NCI-H526 (cell line): ENCODE measurements around the gene ADCK2.
"Not testable (repeated sequence)": the region's sequence is repeated elsewhere in the genome, so short reads cannot be mapped to it uniquely, and the experiment has no call there.

ENCODE experiments used
- DNase-seq, 2 experiments: peaks; one replicate each; lab custom pipeline; 2025; lab: John Stamatoyannopoulos, UW

Gene ADCK2

GRCh38 chr7:140672382-140673062 is at the start of gene ADCK2:
Gene ADCK2, plus strand, starts transcription at chr7:140672945. Its CDS starts 386 bp downstream, at chr7:140673331.
- DNase-seq = peak; percentile 29 to 90

- DNase-seq = no peak
These were observed 48.8 kb upstream of the ADCK2 start for GRCh38 chr7:140623980-140624379.

- peak in 1 of 2 experiments; percentile 48 for DNase-seq
These were observed 48.2 kb upstream of the ADCK2 start for GRCh38 chr7:140624392-140625191.

GRCh38 chr7:140625192-140625558 is 47.6 kb upstream of the ADCK2 start:
- DNase-seq = not testable (repeated sequence)

- no peak for DNase-seq
These were observed 46.6 kb upstream of the ADCK2 start for GRCh38 chr7:140625908-140626868.

GRCh38 chr7:140631021-140631420 is 41.7 kb upstream of the ADCK2 start:
- no peak for DNase-seq

GRCh38 chr7:140631602-140632001 is 41.1 kb upstream of the ADCK2 start:
- no peak for DNase-seq

GRCh38 chr7:140635345-140635744 is 37.4 kb upstream of the ADCK2 start:
- no peak for DNase-seq

- peak in 1 of 2 experiments; percentile 38 for DNase-seq
These were observed 36.9 kb upstream of the ADCK2 start for GRCh38 chr7:140635816-140636215.

- no peak for DNase-seq
These were observed 35.3 kb upstream of the ADCK2 start for GRCh38 chr7:140637400-140637799.

GRCh38 chr7:140638173-140638791 is 34.5 kb upstream of the ADCK2 start:
- DNase-seq = no peak

- DNase-seq = no peak
These were observed 33.2 kb upstream of the ADCK2 start for GRCh38 chr7:140639366-140640053.

GRCh38 chr7:140640060-140640637 is 32.6 kb upstream of the ADCK2 start:
- peak; percentile 48 to 82 for DNase-seq

- DNase-seq = peak; percentile 29 to 90
These were observed 31.8 kb upstream of the ADCK2 start, which contains the start of gene DENND2A for GRCh38 chr7:140640727-140641523. Gene DENND2A, minus strand, starts transcription at chr7:140640813. Its CDS starts 38,416 bp downstream, at chr7:140602397.

GRCh38 chr7:140641524-140642195 is 31.1 kb upstream of the ADCK2 start:
- no peak for DNase-seq

- no peak for DNase-seq
These were observed 29.3 kb upstream of the ADCK2 start for GRCh38 chr7:140643416-140643815.

- DNase-seq = not testable (repeated sequence)
These were observed 28.0 kb upstream of the ADCK2 start for GRCh38 chr7:140644761-140645160.

GRCh38 chr7:140645166-140645900 is 27.4 kb upstream of the ADCK2 start:
- peak in 1 of 2 experiments; percentile 31 for DNase-seq
